Limb (tissue), 2 donors: ENCODE results near the gene WFDC8.
"Not testable (repeated sequence)": the region's sequence is repeated elsewhere in the genome, so short reads cannot be mapped to it uniquely, and the experiment has no call there.

Experiments used
- DNase-seq, 2 donors: peaks; one replicate each; pipeline ENCODE4 v3.0.0-alpha.2; 2016; ENCODE audit errors: extremely low spot score in 2 of 2

WFDC8 gene

GRCh38 chr20:45579184-45579583, at the start of gene WFDC8:
Gene WFDC8, minus strand, starts transcription at chr20:45579284. Its CDS starts 37 bp downstream, at chr20:45579247.
- DNase-seq = no peak

GRCh38 chr20:45626540-45626939, 47.5 kb upstream of the WFDC8 start:
- DNase-seq = no peak

- DNase-seq = no peak
Observed at GRCh38 chr20:45621593-45621992, 42.5 kb upstream of the WFDC8 start.

GRCh38 chr20:45617591-45617990, 38.5 kb upstream of the WFDC8 start:
- DNase-seq = no peak

GRCh38 chr20:45612314-45612713, 33.2 kb upstream of the WFDC8 start:
- DNase-seq = no peak

GRCh38 chr20:45611054-45611453, 32.0 kb upstream of the WFDC8 start:
- no peak for DNase-seq

- DNase-seq = no peak
Observed at GRCh38 chr20:45607810-45608209, 28.7 kb upstream of the WFDC8 start.

- no peak for DNase-seq
Observed at GRCh38 chr20:45595235-45595634, 16.2 kb upstream of the WFDC8 start.

GRCh38 chr20:45593498-45593897, 14.4 kb upstream of the WFDC8 start:
- no peak for DNase-seq

- no peak for DNase-seq
Observed at GRCh38 chr20:45592574-45593189, 13.6 kb upstream of the WFDC8 start.

GRCh38 chr20:45589725-45590124, 10.6 kb upstream of the WFDC8 start:
- no peak for DNase-seq

- no peak for DNase-seq
Observed at GRCh38 chr20:45588800-45589199, 9.7 kb upstream of the WFDC8 start.

GRCh38 chr20:45585986-45586385, 6.9 kb upstream of the WFDC8 start:
- DNase-seq = not testable (repeated sequence)

GRCh38 chr20:45584294-45584693, 5.2 kb upstream of the WFDC8 start:
- DNase-seq = not testable (repeated sequence)

- DNase-seq = no peak
Observed at GRCh38 chr20:45583502-45583901, 4.4 kb upstream of the WFDC8 start.

GRCh38 chr20:45581702-45582101, 2.6 kb upstream of the WFDC8 start:
- no peak for DNase-seq

- no peak for DNase-seq
Observed at GRCh38 chr20:45578231-45578630, 853 bp downstream of the WFDC8 start.

- no peak for DNase-seq
Observed at GRCh38 chr20:45576995-45577394, 2.1 kb downstream of the WFDC8 start.

- no peak for DNase-seq
Observed at GRCh38 chr20:45575931-45576330, 3.2 kb downstream of the WFDC8 start.

- not testable (repeated sequence) for DNase-seq
Observed at GRCh38 chr20:45569650-45570049, 9.4 kb downstream of the WFDC8 start.

GRCh38 chr20:45564760-45565276, 14.3 kb downstream of the WFDC8 start:
- no peak for DNase-seq

GRCh38 chr20:45555198-45555597, 23.9 kb downstream of the WFDC8 start:
- no peak for DNase-seq

GRCh38 chr20:45552456-45552855, 26.6 kb downstream of the WFDC8 start:
- no peak for DNase-seq

- no peak for DNase-seq
Observed at GRCh38 chr20:45550765-45551164, 28.3 kb downstream of the WFDC8 start.
